OCI-LY1 (cell line): ENCODE data around the gene HOMER1.

ENCODE experiments used
- H2AFZ ChIP-seq: fragments of 200-600 bp; sonication (generic), shearing (Covaris generic); 2 replicates; pipeline ENCODE4 v1.6.0; 2014; ENCODE audit warnings: antibody characterized with exemption, mild to moderate bottlenecking, low read length
- H3F3A ChIP-seq: fragments of 200-600 bp; sonication (generic), shearing (Covaris generic); 2 replicates; pipeline ENCODE4 v1.6.0; 2014; ENCODE audit warnings: mild to moderate bottlenecking, antibody characterized with exemption, low read length, moderate library complexity; ENCODE audit not compliant: insufficient read depth
- H3K27ac ChIP-seq: fragments of 200-600 bp; sonication (generic); 2 replicates; pipeline ENCODE4 v1.5.1; 2014; ENCODE audit warnings: low read length, mixed run types, mild to moderate bottlenecking, low read depth; ENCODE audit not compliant: poor library complexity, severe bottlenecking
- H3K27me3 ChIP-seq: fragments of 200-600 bp; sonication (generic); 2 replicates; pipeline ENCODE4 v1.6.0; 2014; ENCODE audit warnings: antibody characterized with exemption, mild to moderate bottlenecking, low read length, moderate library complexity; ENCODE audit not compliant: insufficient read depth
- H3K36me3 ChIP-seq: fragments of 200-600 bp; sonication (generic); 2 replicates; pipeline ENCODE4 v1.6.1; 2014; ENCODE audit warnings: mild to moderate bottlenecking, antibody characterized with exemption, low read length, moderate library complexity, mixed read lengths; ENCODE audit not compliant: insufficient read depth
- H3K4me1 ChIP-seq: fragments of 200-600 bp; sonication (generic); 2 replicates; pipeline ENCODE4 v1.5.1; 2014; ENCODE audit warnings: mild to moderate bottlenecking, low read length, moderate library complexity; ENCODE audit not compliant: insufficient read depth, severe bottlenecking
- H3K4me2 ChIP-seq: fragments of 200-600 bp; sonication (generic), shearing (Covaris generic); 2 replicates; pipeline ENCODE4 v1.6.1; 2014; ENCODE audit warnings: low read length
- H3K4me3 ChIP-seq: fragments of 200-600 bp; sonication (generic); 2 replicates; pipeline ENCODE4 v1.5.1; 2014; ENCODE audit warnings: low read length, low read depth, mild to moderate bottlenecking, mixed read lengths; ENCODE audit not compliant: poor library complexity, severe bottlenecking
- H3K79me2 ChIP-seq: fragments of 200-600 bp; shearing (Covaris generic); 2 replicates; pipeline ENCODE4 v1.6.1; 2016; ENCODE audit warnings: mixed run types, low read length, mixed read lengths; ENCODE audit not compliant: insufficient read depth
- H3K9ac ChIP-seq: fragments of 200-600 bp; sonication (generic), shearing (Covaris generic); 2 replicates; pipeline ENCODE4 v1.6.1; 2014; ENCODE audit warnings: mild to moderate bottlenecking, low read length, mixed read lengths
- H3K9me2 ChIP-seq: fragments of 200-600 bp; sonication (generic), shearing (Covaris generic); 2 replicates; pipeline ENCODE4 v1.6.1; 2014; ENCODE audit warnings: low read depth, mild to moderate bottlenecking, low read length, mixed read lengths
- H3K9me3 ChIP-seq: fragments of 200-600 bp; shearing (Covaris generic); 2 replicates; pipeline ENCODE4 v1.6.1; 2014; ENCODE audit warnings: low read length, mixed read lengths
- H4K20me1 ChIP-seq: fragments of 200-600 bp; sonication (generic), shearing (Covaris generic); 2 replicates; pipeline ENCODE4 v1.6.0; 2016; ENCODE audit warnings: mild to moderate bottlenecking, low read length; ENCODE audit not compliant: insufficient read depth
- EZH2 ChIP-seq: fragments of 200-600 bp; sonication (generic), shearing (Covaris generic); IDR thresholded peaks from 2 replicates; pipeline ENCODE4 v1.8.0; 2017; ENCODE audit warnings: borderline replicate concordance, mixed run types, mild to moderate bottlenecking, antibody characterized with exemption, low read length, moderate library complexity, mixed read lengths
- TF ChIP-seq, protein P1 (sequence below): fragments of 200-600 bp; sonication (generic), shearing (Covaris generic); IDR thresholded peaks from 2 replicates; pipeline ENCODE4 v1.5.1; 2017; ENCODE audit warnings: mild to moderate bottlenecking, antibody characterized with exemption, low read length, moderate library complexity, mixed read lengths

Gene HOMER1

GRCh38 chr5:79527431-79527830, 13.5 kb upstream of the HOMER1 start:
- Histone ChIP-seq H2AFZ (no peak overlapping the region), H3K4me2 (no peak overlapping the region), H3K27me3 (no peaks in the 10 kb centered on the region; the same call in 1 of the 2 replicates), H4K20me1 (no peaks in the 10 kb centered on the region), H3K4me3 (no peak overlapping the region), H3K4me1 (no peaks in the 10 kb centered on the region), H3K79me2 (no peaks in the 10 kb centered on the region), H3K36me3 (no peaks in the 10 kb centered on the region), H3K9ac (no peak overlapping the region), H3F3A (no peaks in the 10 kb centered on the region), H3K27ac (no peak overlapping the region), H3K9me2 (no peaks in the 10 kb centered on the region), H3K9me3 (no peaks in the 10 kb centered on the region)
- TF ChIP-seq, protein P1, sequence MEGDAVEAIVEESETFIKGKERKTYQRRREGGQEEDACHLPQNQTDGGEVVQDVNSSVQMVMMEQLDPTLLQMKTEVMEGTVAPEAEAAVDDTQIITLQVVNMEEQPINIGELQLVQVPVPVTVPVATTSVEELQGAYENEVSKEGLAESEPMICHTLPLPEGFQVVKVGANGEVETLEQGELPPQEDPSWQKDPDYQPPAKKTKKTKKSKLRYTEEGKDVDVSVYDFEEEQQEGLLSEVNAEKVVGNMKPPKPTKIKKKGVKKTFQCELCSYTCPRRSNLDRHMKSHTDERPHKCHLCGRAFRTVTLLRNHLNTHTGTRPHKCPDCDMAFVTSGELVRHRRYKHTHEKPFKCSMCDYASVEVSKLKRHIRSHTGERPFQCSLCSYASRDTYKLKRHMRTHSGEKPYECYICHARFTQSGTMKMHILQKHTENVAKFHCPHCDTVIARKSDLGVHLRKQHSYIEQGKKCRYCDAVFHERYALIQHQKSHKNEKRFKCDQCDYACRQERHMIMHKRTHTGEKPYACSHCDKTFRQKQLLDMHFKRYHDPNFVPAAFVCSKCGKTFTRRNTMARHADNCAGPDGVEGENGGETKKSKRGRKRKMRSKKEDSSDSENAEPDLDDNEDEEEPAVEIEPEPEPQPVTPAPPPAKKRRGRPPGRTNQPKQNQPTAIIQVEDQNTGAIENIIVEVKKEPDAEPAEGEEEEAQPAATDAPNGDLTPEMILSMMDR: no peak
- TF ChIP-seq EZH2: no peak

DNA sequence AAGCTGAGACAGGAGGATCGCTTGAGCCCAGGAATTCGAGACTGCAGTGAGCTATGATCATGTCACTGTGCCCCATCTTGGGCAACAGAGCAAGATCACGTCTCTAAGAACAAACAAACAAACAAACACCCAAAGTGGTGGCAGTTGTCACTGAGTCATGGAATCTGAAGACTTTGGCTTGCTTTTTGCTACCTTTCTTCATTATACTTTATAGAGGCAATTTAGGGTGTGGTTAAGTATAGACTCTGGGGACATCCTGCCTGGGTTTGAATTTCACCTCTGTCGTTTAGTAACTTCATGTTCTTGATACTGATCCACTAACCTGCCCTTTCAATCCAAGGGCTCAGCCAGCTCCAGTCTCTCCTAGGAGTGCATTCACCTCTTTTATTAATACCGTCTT, 13.0 kb upstream of the HOMER1 start:
- Histone ChIP-seq H4K20me1 (no peaks in the 10 kb centered on the region), H3K27me3 (no peaks in the 10 kb centered on the region; the same call in 1 of the 2 replicates), H3K4me1 (no peaks in the 10 kb centered on the region), H3K79me2 (no peaks in the 10 kb centered on the region), H3K27ac (no peak overlapping the region), H3K4me3 (no peak overlapping the region), H3K9ac (no peak overlapping the region), H3K36me3 (no peaks in the 10 kb centered on the region), H3K9me3 (no peaks in the 10 kb centered on the region), H3K9me2 (no peaks in the 10 kb centered on the region), H3K4me2 (no peak overlapping the region), H2AFZ (no peak overlapping the region), H3F3A (no peaks in the 10 kb centered on the region)
- TF ChIP-seq, protein P1: no peak
- TF ChIP-seq EZH2: no peak

DNA sequence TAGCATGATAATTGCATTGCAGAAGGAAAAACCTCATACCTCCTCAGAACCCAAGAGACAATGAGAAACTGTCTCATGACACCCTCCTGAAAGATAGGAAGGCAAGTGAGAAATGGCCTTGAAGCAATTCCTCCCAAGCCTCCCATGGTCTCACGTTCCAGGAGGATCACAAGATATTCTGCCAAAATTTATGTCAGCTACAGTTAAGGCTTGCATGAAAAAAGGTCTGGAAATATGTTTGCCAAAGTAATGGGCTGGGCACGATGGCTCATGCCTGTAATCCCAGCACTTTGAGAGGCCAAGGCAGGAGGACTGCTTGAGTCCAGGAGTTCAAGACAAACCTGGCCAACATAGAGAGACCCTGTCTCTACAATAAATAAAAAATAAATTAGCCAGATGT, 12.6 kb upstream of the HOMER1 start:
- no peak overlapping the region for H3K9ac ChIP-seq
- no peaks in the 10 kb centered on the region for H3K9me2 ChIP-seq
- no peaks in the 10 kb centered on the region for H3K79me2 ChIP-seq
- H3K27me3 ChIP-seq: no peaks in the 10 kb centered on the region; the same call in 1 of the 2 replicates
- H3K4me3 ChIP-seq: no peak overlapping the region
- no peaks in the 10 kb centered on the region for H3K4me1 ChIP-seq
- no peak overlapping the region for H2AFZ ChIP-seq
- no peaks in the 10 kb centered on the region for H3K9me3 ChIP-seq
- no peaks in the 10 kb centered on the region for H3F3A ChIP-seq
- H3K4me2 ChIP-seq: no peak overlapping the region
- no peaks in the 10 kb centered on the region for H4K20me1 ChIP-seq
- H3K27ac ChIP-seq: no peak overlapping the region
- no peaks in the 10 kb centered on the region for H3K36me3 ChIP-seq
- TF ChIP-seq, protein P1: no peak
